Progenitor cell of endocrine pancreas (in vitro differentiated cells): ENCODE measurements around the gene MAPK1IP1L. TPM values are rescaled to one million over a fixed set of nuclear protein-coding genes. Genes with fewer than 3 reads are reported as not detected.

Experiments
- DNase-seq: peaks from one replicate; pipeline ENCODE4 v3.0.0; 2021; ENCODE audit warnings: low spot score; ENCODE audit not compliant: unreplicated experiment
- H3K27ac Mint-ChIP-seq: 2 replicates; pipeline ENCODE4 v1.8.0; 2021; ENCODE audit warnings: mild to moderate bottlenecking, moderate library complexity, mixed read lengths
- H3K27me3 Mint-ChIP-seq: 2 replicates; pipeline ENCODE4 v1.8.0; 2021; ENCODE audit warnings: mixed read lengths
- H3K36me3 Mint-ChIP-seq: 2 replicates; pipeline ENCODE4 v1.8.0; 2022; ENCODE audit warnings: mixed read lengths; ENCODE audit not compliant: insufficient read depth
- H3K4me1 Mint-ChIP-seq: 2 replicates; pipeline ENCODE4 v1.8.0; 2021; ENCODE audit warnings: low read depth, mixed read lengths
- H3K4me3 Mint-ChIP-seq: 2 replicates; pipeline ENCODE4 v1.8.0; 2021; ENCODE audit warnings: low read depth, mild to moderate bottlenecking, moderate library complexity, mixed read lengths
- H3K9me3 Mint-ChIP-seq: 2 replicates; pipeline ENCODE4 v1.8.0; 2021; ENCODE audit warnings: low read depth, mixed read lengths
- total RNA-seq: library from RNA; stranded (reverse); gene quantifications from 2 replicates; pipeline ENCODE4 v1.2.1, GENCODE V29; 2021
- TF ChIP-seq, protein P1 (sequence below): fragments of 200-600 bp; sonication (generic); IDR thresholded peaks from one replicate; pipeline ENCODE4 v1.5.0; 2021; ENCODE audit warnings: antibody characterized with exemption, mild to moderate bottlenecking; ENCODE audit not compliant: unreplicated experiment

The MAPK1IP1L gene
- total RNA-seq, 1 donor from 2014 or later = 140 TPM

- no peaks in the 10 kb centered on the region for H3K27me3 Mint-ChIP-seq
- TF ChIP-seq, protein P1, sequence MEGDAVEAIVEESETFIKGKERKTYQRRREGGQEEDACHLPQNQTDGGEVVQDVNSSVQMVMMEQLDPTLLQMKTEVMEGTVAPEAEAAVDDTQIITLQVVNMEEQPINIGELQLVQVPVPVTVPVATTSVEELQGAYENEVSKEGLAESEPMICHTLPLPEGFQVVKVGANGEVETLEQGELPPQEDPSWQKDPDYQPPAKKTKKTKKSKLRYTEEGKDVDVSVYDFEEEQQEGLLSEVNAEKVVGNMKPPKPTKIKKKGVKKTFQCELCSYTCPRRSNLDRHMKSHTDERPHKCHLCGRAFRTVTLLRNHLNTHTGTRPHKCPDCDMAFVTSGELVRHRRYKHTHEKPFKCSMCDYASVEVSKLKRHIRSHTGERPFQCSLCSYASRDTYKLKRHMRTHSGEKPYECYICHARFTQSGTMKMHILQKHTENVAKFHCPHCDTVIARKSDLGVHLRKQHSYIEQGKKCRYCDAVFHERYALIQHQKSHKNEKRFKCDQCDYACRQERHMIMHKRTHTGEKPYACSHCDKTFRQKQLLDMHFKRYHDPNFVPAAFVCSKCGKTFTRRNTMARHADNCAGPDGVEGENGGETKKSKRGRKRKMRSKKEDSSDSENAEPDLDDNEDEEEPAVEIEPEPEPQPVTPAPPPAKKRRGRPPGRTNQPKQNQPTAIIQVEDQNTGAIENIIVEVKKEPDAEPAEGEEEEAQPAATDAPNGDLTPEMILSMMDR = no peak
- H3K36me3 Mint-ChIP-seq = peaks cover 33% of the 10 kb centered on the region
- no peak overlapping the region for H3K4me3 Mint-ChIP-seq
- H3K27ac Mint-ChIP-seq = no peak overlapping the region
- no peaks in the 10 kb centered on the region for H3K9me3 Mint-ChIP-seq
- no peaks in the 10 kb centered on the region for H3K4me1 Mint-ChIP-seq
- DNase-seq = no peak
Measured at GRCh38 chr14:55066223-55066622, 14.8 kb downstream of the MAPK1IP1L start.

- peaks cover 11% of the 10 kb centered on the region for H3K36me3 Mint-ChIP-seq
- H3K27ac Mint-ChIP-seq = no peak overlapping the region
Measured at GRCh38 chr14:55070981-55071411, 19.5 kb downstream of the MAPK1IP1L start.

GRCh38 chr14:55071870-55072640 lies 20.6 kb downstream of the MAPK1IP1L start:
- H3K27me3 Mint-ChIP-seq = no peaks in the 10 kb centered on the region
- no peaks in the 10 kb centered on the region for H3K9me3 Mint-ChIP-seq
- peaks cover 3% of the 10 kb centered on the region for H3K4me1 Mint-ChIP-seq
- H3K36me3 Mint-ChIP-seq = peaks cover 5% of the 10 kb centered on the region
- no peak overlapping the region for H3K4me3 Mint-ChIP-seq
- H3K27ac Mint-ChIP-seq = no peak overlapping the region
- DNase-seq = no peak
- TF ChIP-seq, protein P1 = no peak

More at GRCh38 chr14:55070981-55071411, 19.5 kb downstream of the MAPK1IP1L start:
- Mint-ChIP-seq H3K4me1 (peaks cover 3% of the 10 kb centered on the region), H3K9me3 (no peaks in the 10 kb centered on the region), H3K4me3 (no peak overlapping the region), H3K27me3 (no peaks in the 10 kb centered on the region)
- TF ChIP-seq, protein P1 = no peak
- no peak for DNase-seq

DNA sequence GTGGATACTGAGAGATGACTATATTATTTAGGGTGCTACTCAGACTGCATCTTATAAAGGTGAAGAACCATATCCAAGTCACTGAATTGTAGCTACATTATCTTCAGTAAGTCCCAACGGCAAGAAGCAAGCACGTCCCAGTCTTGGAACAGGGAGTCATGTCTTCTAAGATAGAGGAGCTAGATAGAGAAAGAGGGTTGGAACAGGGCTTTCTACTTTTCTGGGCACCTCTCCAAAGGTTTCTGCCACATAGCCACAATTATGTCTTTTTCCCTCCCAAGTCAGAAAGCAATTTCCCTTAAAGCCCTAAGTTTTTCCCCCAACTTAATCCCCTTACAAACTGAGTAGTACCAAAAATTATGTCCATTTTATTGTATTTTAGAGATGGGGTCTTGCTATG lies 22.4 kb downstream of the MAPK1IP1L start:
- H3K4me1 Mint-ChIP-seq = peaks cover 11% of the 10 kb centered on the region

DNA sequence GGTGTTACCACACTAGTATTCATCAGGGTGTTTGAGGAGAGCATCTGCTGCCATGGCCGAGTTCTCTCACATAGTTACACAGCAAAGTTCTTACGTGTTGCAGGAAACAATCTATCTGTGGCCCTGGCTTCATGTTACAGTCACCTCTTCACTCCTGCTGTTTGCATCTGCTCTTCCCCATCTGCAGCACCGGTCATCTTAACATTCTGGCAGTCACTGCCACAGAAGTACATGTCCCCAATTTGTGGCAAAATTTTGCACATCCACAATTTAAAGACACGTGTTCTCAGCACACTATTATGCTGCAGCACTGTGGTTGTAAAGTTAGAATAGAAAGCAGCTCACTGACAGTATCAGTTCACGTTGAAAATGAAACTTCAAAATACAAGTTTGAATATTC lies 23.2 kb downstream of the MAPK1IP1L start:
- no peak for DNase-seq
- Mint-ChIP-seq H3K27ac (no peak overlapping the region), H3K9me3 (no peaks in the 10 kb centered on the region), H3K4me3 (no peak overlapping the region), H3K36me3 (no peaks in the 10 kb centered on the region), H3K27me3 (no peaks in the 10 kb centered on the region), H3K4me1 (peaks cover 11% of the 10 kb centered on the region)
- TF ChIP-seq, protein P1 = no peak

More for the DNA sequence above, 22.4 kb downstream of the MAPK1IP1L start:
- Mint-ChIP-seq H3K4me3 (no peak overlapping the region), H3K9me3 (no peaks in the 10 kb centered on the region), H3K27me3 (no peaks in the 10 kb centered on the region), H3K27ac (no peak overlapping the region), H3K36me3 (no peaks in the 10 kb centered on the region)
- DNase-seq = no peak
- TF ChIP-seq, protein P1 = no peak
